Measurements from ENCODE around the gene CDKN1A. TPM values are rescaled to one million over a fixed set of nuclear protein-coding genes. Genes with fewer than 3 reads are reported as not detected.

The CDKN1A gene
- total RNA-seq, 1 donor from 2014 or later: 624 TPM

DNA sequence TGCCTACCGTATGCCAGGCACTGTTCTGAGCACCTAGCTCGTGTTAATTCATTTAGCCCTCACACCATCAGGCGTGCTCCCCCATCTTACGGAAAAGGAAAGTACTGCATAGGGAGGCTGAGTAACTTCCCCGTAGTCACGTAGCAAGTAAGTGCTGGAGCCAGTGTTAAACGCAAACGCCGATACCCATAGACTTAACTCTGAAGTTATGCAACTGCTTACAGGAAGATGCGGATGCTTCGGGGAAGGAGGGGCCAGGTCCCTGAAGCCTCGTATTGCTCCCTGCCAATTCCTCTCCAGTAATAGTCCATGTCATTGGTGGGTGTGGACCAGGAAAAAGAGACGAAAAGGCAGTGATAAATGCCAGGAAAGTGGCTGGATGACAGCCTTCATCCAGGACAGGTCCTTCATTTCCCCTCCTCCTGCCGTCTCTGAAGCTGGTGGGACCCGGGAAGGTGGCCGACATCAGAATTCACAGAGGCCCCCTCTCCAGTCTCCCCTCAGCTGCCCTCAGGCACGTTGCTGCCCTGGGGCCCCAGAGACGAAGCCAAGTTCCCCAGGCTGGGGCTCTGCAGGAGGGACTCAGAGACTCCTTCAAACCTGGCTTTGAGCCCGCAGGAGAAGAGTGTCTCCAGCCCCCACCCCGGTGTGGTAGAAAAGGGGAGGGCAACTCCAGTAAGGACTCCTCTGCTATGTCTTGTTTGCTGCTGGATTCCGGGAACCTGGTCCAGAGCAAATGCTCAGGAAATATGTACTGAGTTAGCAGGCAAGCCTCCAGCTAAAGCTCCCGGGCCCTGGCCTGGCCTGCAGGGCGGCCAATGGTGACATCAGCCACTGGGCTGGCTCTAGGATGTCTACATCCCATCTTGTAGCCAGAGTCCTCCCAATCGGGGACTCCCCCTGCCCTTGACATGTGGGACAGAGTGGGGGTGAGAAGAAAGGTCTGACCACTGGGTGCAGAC, 56.9 kb downstream of the CDKN1A start:
- DNase-seq (ENCODE audit: extremely low read depth, low read depth, low spot score): no peak

Other genes with a start within 250 kb of the CDKN1A start
- not detected in 2 replicates for gene PXT1, start 235.9 kb upstream of the CDKN1A start, total RNA-seq
- 65.0 and 74.7 TPM in 2 replicates for gene KCTD20, start 235.7 kb upstream of the CDKN1A start, total RNA-seq
- 21.9 and 27.0 TPM in 2 replicates for gene STK38, start 131.2 kb upstream of the CDKN1A start, total RNA-seq
- 190 and 249 TPM in 2 replicates for gene SRSF3, start 84.4 kb upstream of the CDKN1A start, total RNA-seq
- gene RAB44, start 19.1 kb downstream of the CDKN1A start, total RNA-seq: 0.06 TPM in 1 of 2 replicates, not detected in the other
- gene CPNE5, start 160.7 kb downstream of the CDKN1A start, total RNA-seq: 5.0 and 25.7 TPM in 2 replicates
- gene PPIL1, start 196.1 kb downstream of the CDKN1A start, total RNA-seq: 25.4 and 33.3 TPM in 2 replicates
- 30.4 and 36.8 TPM in 2 replicates for gene C6orf89, start 207.2 kb downstream of the CDKN1A start, total RNA-seq